Astrocyte of the cerebellum (primary cell): Measurements from ENCODE around the gene DPPA5.
"Not testable (repeated sequence)": the region's sequence is repeated elsewhere in the genome, so short reads cannot be mapped to it uniquely, and the experiment has no call there.

Experiments used
- DNase-seq: peaks from one replicate; pipeline ENCODE4 v3.0.0-alpha.2; 2011; ENCODE audit warnings: low read depth
- H3K4me3 ChIP-seq: 2 replicates; pipeline ENCODE4 v1.5.1; 2011; ENCODE audit warnings: mild to moderate bottlenecking, low read depth, low read length, moderate library complexity
- in situ Hi-C: cut with HindIII; loops from 2 replicates; pipeline ENCODE4 v1.10.0; 2017; ENCODE audit warnings: low sequenced_read_pairs
- TF ChIP-seq, protein P1 (sequence below): IDR thresholded peaks from 2 replicates; pipeline ENCODE4 v1.5.1; 2012; ENCODE audit warnings: low read length, low read depth, moderate library complexity, mild to moderate bottlenecking; ENCODE audit errors: missing control alignments

DPPA5 gene

DNA sequence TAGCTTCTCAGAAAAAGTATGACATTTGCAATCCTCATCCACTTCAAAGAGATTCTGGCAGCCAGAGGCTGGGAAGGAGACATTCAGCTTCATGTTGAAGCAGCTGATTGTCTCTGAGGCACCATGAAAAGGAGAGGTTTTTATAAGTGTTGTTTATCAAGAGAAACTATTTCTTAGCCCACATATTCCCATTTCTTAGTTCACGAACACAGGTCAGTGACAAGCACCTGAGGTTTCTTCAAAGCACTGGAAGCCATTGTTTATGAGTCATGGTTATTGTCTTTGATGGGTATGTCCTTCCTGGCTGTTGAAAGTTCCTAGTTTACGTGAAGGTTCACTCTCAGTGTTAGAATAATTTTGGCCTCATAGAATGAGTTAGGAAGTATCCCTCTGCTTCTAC lies 37.6 kb upstream of the DPPA5 start:
- no peak for DNase-seq
- no peak overlapping the region for H3K4me3 ChIP-seq
- TF ChIP-seq, protein P1, sequence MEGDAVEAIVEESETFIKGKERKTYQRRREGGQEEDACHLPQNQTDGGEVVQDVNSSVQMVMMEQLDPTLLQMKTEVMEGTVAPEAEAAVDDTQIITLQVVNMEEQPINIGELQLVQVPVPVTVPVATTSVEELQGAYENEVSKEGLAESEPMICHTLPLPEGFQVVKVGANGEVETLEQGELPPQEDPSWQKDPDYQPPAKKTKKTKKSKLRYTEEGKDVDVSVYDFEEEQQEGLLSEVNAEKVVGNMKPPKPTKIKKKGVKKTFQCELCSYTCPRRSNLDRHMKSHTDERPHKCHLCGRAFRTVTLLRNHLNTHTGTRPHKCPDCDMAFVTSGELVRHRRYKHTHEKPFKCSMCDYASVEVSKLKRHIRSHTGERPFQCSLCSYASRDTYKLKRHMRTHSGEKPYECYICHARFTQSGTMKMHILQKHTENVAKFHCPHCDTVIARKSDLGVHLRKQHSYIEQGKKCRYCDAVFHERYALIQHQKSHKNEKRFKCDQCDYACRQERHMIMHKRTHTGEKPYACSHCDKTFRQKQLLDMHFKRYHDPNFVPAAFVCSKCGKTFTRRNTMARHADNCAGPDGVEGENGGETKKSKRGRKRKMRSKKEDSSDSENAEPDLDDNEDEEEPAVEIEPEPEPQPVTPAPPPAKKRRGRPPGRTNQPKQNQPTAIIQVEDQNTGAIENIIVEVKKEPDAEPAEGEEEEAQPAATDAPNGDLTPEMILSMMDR = no peak
- in situ Hi-C loops = no loop called here

DNA sequence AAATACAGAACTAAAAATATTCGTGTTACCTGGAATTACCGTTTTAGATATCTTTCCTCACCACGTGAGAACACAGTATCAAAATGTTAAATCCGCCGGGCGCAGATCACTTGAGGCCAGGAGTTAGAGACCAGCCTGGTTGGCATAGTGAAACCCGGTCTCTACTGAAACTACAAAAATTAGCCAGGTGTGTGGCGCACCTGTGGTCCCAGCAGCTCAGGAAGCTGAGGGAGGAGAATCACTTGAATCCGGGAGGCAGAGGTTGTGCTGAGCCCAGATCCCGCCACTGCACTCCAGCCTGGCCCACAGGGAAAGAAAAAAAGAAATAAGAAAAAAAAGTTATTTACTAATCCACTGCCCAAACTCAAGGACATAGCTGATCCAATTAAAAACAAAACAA lies 35.8 kb upstream of the DPPA5 start:
- no peak overlapping the region for H3K4me3 ChIP-seq
- in situ Hi-C loops = no loop called here
- no peak for DNase-seq
- TF ChIP-seq, protein P1 = no peak

- in situ Hi-C loops = no loop called here
- H3K4me3 ChIP-seq = peak overlapping the region; percentile 40
- no peak for DNase-seq
- TF ChIP-seq, protein P1 = peak; percentile 83
These were observed 34.9 kb upstream of the DPPA5 start for GRCh38 chr6:73388800-73389512.

- TF ChIP-seq, protein P1 = no peak
- in situ Hi-C loops = no loop called here
- H3K4me3 ChIP-seq = peak overlapping the region; percentile 40
- no peak for DNase-seq
These were observed 34.3 kb upstream of the DPPA5 start for GRCh38 chr6:73388433-73388799.

DNA sequence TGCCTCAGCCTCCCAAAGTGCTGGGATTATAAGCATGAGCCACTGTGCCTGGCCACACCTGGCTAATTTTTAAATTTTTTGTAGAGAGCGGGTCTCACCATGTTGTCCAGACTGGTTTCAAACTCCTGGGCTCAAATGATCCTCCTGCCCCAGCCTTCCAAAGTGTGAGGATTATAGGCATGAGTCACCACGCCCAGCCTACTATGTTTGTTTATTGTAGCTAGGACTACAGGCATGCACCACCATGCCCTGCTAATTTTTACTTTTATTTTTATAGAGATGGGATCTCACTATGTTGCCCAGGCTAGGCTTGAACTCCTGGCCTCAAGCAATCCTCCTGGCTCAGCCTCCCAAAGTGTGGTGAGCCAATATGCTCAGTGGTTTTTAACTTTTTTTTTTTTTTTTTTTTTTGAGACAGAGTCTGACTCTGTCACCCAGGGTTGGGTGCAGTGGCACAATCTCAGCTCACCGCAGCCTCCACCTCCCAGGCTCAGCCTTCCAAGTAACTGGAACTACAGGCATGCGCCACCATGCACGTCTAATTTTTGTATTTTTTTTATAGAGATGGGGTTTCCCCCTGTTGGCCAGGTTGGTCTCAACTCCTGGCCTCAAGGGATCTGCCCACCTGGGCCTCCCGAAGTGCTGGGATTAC lies 28.5 kb upstream of the DPPA5 start:
- DNase-seq = no peak
- H3K4me3 ChIP-seq = no peak overlapping the region
- in situ Hi-C loops = no loop called here
- TF ChIP-seq, protein P1 = no peak

- H3K4me3 ChIP-seq, DNase-seq, in situ Hi-C loops: not testable (repeated sequence)
These were observed 27.5 kb upstream of the DPPA5 start for GRCh38 chr6:73381531-73381930.

GRCh38 chr6:73377225-73377624 lies 23.1 kb upstream of the DPPA5 start:
- in situ Hi-C loops = no loop called here
- DNase-seq = no peak
- no peak overlapping the region for H3K4me3 ChIP-seq
- TF ChIP-seq, protein P1 = no peak
